GM12875 (cell line): ENCODE measurements around the gene PSORS1C1.

Source experiments
- H3K4me3 ChIP-seq: one replicate; pipeline ENCODE4 v1.5.1; 2011; ENCODE audit warnings: low read depth, low read length, control low read depth
- CTCF ChIP-seq: IDR thresholded peaks from 2 replicates; pipeline ENCODE4 v1.5.1; 2011; ENCODE audit warnings: low read depth, mild to moderate bottlenecking, control low read depth, inconsistent platforms, low read length, moderate library complexity, borderline replicate concordance; ENCODE audit not compliant: insufficient read depth

The PSORS1C1 gene

GRCh38 chr6:31090275-31090972, 24.2 kb upstream of the PSORS1C1 start:
- TF ChIP-seq CTCF: no peak
- no peak overlapping the region for H3K4me3 ChIP-seq

- no peak for TF ChIP-seq CTCF
- no peak overlapping the region for H3K4me3 ChIP-seq
These were observed 23.6 kb upstream of the PSORS1C1 start for GRCh38 chr6:31090973-31091364.

- H3K4me3 ChIP-seq: no peak overlapping the region
- TF ChIP-seq CTCF: no peak
These were observed 22.9 kb upstream of the PSORS1C1 start for GRCh38 chr6:31091680-31092079.

GRCh38 chr6:31092238-31092637, 22.4 kb upstream of the PSORS1C1 start:
- H3K4me3 ChIP-seq: no peak overlapping the region
- no peak for TF ChIP-seq CTCF

GRCh38 chr6:31092769-31093505, 21.7 kb upstream of the PSORS1C1 start:
- H3K4me3 ChIP-seq: no peak overlapping the region
- TF ChIP-seq CTCF: no peak

GRCh38 chr6:31094389-31094881, 20.2 kb upstream of the PSORS1C1 start:
- TF ChIP-seq CTCF: no peak

GRCh38 chr6:31096215-31096614, 18.4 kb upstream of the PSORS1C1 start:
- no peak for TF ChIP-seq CTCF
- H3K4me3 ChIP-seq: no peak overlapping the region

More at GRCh38 chr6:31094389-31094881, 20.2 kb upstream of the PSORS1C1 start:
- H3K4me3 ChIP-seq: no peak overlapping the region
